NCI-H460 (cell line): ENCODE results near the gene POLE. TPM values are rescaled to one million over a fixed set of nuclear protein-coding genes. Genes with fewer than 3 reads are reported as not detected.

Source experiments
- DNase-seq: peaks from one replicate; pipeline ENCODE4 v3.0.0-alpha.2; 2016; ENCODE audit warnings: low read depth; ENCODE audit errors: extremely low read depth
- total RNA-seq: library from RNA; depleted of rRNA; stranded (reverse); fragments of >200 nt; shearing (Covaris generic); gene quantifications from 2 replicates; pipeline ENCODE4 v1.2.3, GENCODE V29; 2014

POLE gene
- total RNA-seq, 1 experiment from 2014 or later: 25.6 TPM

DNA sequence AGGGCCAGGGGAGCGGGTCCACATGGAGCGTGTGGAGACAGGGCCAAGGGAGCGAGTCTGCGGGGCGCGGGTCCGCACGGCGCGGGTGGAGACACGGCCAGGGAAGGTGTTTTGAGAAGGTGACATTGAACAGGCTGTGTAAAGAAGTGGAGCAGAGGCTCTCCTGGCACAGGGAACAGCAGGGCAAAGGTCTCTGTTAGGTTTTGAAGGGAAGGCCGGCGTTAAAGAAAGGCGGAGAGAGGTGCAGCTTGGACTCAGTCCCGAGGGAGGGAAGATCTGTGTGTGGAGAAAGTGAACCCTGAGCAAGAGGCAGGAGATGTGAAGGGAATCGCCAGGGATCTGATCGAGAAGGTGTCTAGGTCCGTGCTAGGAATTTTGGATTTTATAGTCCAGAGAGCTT is 2.1 kb upstream of the POLE start:
- DNase-seq: no peak

DNA sequence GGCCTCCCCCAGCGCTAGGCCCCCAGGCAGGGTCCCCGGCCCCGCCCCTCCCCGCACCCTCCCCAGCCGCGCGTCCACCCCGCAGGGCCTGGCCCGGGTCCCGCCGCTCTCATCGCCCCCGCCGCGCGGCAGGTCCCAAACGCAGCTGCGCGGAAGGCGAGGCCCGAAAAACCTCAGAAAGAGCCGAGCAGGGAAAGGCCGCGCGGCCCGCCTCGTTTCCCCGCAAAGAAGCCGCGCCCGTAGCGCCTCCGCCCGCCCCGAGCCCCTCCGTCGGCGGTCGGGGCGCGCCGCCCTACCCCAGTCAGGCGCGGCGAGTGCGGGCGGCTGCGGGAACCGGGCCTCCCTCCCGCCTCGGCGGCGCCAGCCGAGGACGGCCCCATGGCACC is 324 bp downstream of the POLE start:
- no peak for DNase-seq

DNA sequence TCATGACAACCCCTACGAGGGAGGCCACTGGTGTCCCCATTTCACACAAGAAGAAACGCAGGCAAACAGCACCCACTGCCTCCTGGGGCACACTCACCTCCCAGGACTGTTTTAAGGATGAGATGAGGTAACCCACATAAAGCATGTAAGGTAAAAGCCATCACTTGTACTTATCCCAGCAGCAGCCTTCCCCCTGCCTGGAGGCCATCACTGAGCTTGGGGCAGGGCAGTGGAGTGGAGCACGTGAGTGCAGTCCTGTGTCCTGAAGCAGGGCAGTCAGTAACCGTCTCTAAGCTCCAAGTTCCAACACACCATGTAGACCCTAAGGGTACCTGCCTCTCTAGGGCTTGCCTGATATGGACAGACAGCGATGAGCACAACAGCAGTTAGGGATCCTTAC is 1.7 kb downstream of the POLE start:
- no peak for DNase-seq

DNA sequence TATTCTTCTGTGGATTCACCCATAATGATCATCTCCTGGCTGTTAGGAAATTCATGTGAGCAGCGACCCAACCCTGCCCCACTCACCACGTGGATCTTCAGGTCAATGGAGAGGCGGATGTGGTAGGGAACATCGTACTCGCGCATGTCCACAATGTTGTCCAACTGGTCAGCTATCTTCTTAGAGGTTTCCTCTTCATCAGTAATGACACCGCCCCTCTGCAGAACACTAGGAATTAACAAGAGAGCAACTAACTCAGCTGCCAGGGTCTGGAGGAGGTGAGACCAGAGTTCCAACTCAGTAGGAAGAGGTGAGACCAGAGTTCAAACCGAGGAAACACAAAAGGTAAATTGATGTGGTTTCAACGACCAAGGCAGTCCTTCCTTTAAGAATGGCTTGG is 9.7 kb downstream of the POLE start:
- DNase-seq: no peak

DNA sequence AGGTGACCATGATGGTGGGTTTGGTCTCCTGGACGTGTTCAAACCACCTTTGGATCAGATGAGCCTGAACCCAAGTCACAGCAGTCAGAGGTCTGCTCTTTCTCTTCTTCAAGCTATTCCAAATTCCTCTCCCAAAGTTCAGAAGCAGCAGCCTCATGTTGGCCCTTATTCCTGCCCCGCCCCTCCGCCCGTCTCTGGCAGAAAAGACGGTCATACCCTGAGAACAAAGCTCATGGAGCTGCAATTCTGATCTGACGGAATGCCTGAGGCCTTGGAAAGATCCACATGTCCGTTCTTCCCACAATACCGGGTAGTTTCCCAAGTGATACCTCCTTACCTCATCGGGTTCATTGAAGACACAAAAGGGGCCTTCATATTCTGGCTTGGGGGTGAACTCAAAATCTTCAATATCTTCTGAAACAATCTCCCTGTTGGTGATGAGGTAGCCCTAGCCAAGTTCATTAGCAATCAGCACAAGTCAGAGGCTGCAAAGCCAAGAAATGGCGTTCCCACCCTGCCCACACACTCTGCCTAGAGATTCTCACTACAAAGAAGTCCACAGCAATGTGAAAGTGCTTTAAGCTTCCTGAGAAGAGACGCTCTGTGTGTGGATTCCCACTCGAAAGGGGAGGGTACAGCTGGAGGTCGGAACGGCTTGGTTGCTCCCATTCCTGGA is 11.2 kb downstream of the POLE start:
- no peak for DNase-seq

DNA sequence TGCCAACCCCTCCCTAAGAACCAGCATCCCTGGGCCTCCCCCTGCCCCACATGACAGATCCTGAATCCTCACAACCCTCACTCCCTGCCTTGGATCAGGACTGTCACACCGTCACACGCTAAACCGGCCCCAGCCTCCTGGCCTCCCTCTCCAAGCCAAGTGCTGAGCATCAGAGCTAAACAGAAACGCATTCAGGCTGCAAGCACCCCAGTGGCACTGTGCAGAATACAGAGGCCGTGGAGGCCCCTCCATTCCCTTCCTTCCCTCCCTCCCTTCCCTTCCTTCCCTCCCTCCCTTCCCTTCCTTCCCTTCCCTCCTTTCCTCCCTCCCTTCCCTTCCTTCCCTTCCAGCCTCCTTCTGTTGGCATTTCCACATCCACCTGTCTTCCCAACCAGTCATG is 12.6 kb downstream of the POLE start:
- DNase-seq: no peak

DNA sequence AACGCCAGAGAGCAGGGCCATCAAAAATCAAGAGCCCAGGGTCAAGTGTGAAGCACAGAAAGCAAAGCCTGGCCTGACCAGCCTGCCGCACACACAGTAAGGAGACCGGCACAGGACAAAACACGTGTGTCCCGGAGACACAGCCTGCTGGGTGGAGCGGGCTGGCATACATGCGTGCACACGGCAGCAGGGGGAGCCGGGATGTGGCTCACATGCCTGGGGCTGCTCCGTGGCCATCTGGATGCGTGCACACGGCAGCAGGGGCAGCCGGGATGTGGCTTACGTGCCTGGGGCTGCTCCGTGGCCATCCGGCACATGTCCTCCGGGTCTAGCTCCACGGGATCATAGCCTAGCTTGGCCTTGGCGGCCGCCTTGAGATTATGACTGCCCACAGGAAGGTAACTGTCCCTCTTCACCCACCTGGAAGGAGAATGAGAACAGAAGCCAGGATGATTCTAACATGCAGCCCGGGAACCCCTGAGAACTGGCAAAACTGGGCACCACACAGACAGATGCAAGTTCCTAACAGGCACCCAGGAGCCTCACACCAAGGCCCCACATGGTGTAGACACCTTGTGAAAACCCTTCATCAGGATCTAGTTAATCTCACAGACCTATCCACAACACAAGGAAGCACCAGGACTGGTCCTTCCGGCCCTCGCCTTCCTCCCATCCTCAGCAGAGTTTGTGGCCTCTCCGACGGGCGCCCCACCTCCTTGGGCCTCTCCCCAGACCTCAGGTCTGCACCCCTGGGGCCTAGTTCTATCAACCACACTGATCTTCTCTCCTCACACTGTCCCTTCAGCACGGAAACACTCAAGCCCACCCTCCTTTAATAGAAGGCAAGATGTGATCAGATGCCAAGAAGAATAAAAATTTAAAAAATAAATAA is 13.6 kb downstream of the POLE start:
- DNase-seq: no peak

DNA sequence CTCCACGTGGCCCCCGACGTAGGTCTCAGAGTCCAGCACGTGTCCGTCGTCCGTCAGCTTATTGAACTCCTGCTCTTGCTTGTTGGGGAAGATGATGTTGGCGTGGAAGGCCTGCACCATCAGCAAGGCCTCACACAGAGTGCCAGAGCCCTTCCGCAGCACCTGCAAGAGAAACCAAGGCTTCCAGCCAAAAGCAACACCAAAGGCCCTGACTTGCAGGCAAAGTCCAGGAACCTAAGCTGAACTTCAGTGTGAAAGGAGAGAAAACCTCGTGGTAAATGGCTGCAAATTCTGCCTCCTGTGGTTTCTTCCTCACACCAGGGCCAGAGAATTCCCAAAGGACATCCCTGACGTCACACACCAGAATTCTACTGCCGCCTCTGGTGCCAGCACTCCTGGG is 14.5 kb downstream of the POLE start:
- no peak for DNase-seq

DNA sequence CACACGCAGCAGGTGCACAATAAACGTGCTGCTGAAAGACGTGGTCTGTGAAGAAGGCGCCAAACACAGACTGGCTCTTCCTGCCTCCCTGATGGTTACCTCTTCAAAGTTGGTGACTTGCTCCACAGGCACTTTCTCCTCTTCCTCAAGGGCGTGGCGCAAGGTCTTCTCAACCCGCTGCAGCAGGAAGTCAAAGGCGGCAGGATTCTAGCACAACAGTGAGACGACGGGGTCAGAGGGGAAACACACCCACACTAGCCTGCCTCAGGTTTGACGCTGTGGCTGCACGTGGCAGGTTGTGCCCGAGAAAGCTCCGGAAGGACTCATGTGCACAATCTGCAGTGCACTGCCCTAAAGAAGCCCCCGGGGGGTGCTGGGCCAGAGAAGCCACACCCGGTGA is 15.0 kb downstream of the POLE start:
- no peak for DNase-seq

DNA sequence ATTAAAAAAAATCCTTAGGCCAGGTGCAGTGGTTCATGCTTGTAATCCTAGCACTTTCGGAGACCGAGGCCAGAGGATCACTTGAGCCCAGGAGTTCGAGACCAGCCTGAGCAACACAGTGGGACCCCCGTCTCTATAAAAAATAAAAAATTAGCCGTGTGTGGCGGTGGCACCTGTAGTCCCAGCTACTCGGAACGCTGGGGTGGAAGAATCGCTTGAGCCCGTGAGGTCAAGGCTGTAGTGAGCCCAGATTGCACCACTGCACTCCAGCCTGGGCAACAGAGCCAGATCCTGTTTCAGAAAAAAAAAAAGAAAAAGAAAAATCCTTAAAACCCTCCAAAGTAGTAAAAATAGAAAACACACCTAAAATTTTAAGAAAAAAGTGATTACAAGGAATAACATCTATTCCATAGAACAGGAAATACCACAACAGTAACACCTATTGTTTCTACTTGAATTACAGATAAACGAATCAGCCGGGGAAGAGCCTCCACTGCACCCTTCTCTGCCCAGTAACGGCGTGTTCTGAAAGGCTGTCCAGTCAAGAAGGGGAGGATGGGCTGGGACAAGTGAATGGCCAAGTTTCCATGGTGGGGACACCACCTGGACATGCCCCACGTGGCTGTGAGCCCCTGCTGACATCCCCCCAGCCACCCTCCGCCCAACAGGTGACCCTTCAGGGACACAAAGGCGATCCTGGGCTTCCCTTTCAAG is 17.8 kb downstream of the POLE start:
- DNase-seq: no peak

DNA sequence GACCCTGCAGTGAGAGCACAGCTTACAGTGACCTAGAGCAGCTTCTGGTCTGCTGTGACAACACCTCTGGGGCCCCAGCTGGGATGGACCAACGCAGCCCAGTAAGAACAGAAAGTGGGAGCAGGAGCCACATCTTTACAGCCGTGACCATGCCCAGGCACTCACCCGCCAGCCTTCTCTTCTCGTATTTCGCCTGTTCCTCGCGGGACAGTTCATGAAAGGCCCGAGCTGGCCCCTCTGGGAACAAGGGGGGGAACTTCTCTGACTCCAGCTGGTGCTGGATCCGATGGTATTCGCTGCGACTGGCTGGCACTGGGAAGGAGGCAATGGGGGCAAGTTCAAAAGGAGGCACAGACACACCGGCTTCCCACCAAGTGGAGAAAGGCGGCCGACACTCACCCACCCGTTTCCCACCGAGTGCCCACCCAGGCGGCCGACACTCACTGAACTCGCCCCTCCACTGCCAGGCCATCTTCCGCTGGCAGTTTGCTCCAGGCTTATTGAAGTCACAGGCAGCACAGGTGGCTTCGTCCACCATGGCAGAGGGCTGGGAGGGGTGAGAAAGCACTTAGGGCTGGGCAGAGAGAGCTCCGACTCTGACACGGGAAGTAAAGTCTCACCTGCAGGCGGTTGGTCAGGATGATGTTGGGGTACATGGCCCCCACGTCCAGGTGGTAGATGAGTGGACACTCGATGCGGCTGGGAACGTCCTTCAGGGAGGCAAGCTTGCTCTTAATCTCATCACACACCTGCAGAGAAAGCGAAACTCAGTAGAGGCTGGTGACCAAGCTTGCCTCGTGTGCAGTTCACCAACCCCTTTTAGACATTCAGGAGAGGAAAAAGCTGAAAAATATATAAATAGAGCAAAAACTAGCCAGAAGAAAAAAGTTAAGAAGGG is 18.7 kb downstream of the POLE start:
- DNase-seq: no peak

DNA sequence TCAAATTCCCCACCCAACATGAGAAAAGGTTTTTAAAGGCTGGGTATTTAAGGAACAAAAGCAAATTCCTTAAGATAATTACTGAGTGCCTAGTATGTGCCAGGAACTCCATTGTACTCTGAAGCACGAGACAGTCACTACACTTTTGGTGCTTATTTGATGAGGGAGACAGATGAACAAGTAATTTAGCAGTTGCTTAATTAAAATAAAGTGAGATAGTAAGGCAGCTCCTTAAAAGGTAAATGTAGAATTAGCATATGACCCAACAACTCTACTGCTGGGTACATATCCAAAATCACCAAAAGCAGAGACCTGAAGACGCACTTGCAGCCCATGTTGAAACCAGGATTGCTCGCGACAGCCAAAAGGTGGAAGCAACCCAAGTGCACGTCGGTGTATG is 21.3 kb downstream of the POLE start:
- DNase-seq: no peak

DNA sequence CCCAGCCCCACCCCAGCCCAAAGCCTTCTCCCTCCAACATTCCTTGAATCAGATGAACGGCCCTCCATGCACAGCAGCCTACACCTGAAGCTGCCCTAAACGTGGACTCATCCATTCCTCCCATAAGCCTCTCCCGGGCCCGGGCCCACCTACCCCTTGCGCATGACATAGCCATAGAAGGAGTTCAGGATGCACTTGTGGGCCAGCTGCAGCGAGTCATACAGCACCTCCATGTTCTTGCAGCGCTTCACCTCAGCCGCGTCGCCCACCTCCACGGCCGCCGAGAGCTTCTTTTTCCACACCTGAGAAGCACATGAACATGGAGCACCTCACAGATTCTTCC is 22.0 kb downstream of the POLE start:
- no peak for DNase-seq

DNA sequence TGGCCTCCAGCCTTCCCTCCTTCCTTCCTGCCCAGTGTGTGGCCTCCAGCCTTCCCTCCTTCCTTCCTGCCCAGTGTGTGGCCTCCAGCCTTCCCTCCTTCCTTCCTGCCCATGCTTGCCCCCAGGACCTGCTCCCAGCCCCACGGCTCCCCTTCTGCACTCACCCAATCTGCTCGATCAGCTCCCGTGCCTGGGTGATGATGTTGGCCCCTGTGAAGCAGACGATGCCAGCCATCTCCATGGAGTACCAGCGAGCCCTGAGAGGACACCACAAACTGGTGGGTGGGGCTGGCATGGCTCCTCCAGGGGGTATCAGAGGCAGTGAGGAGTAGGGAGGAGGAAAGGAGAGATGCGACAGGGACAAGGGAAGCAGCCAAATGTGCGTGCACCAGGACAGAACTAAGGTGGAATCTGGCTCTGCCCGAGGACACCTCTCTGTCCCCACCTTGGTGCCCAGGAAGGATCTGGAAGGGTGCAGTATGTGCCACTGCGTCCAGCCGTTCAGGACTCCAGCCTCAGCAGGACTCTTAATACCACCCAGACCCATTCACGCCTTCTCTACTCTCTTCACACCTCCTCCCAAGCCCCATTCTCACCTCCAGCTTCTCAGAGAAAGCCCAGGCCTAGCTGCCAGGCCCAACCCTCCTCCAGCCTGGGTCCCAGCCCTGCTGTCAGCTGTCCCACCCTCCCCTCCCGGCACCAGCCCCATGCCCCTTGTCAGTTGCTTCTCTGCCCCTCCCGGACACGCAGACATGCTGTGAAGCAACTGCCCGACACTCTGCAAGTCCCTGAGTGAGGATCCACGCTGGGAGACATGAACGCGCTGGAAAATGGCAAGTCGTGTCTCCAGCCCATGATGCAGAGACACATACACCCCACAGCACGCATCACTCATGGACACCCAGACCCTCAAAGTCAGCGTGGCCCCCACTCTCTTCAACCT is 22.7 kb downstream of the POLE start:
- no peak for DNase-seq

DNA sequence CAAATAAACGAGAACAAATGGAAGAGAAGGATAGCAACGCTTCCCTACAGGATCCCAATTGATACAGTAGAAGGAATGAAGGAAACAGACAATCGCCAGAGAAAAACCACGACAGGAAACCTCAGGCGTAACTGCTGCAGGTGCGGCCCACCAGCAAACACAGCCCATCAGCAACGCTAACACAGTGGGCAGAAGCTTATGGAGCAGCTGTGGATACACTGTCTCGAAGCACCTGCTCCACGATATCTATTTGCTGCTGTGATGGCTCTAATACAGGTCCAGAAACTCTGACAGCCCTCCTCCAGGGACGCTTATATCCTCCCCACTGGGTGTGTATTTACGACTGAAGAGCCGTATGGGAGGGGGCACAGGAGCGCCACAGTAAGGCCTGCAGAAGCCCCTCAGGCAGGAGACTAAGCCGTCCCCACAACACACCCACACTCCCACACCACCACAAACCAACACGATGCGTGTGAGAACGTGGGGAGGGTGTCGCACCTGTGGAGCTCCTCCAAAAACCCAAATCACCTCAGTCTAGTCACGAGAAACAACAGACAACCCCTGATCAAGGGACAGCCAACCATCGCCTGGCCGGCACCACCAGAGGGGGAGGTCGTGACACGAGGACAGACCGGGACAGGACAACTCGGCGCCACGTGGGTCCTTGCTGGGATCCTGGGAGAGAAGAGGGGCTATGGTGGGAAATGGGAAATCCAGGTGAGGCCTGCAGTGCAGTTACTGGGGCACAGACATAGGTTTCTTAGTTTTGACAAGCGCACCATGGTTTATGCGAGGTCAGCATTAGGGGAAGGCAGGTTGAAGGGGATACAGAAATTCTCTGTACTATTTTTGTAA is 24.0 kb downstream of the POLE start:
- DNase-seq: no peak

DNA sequence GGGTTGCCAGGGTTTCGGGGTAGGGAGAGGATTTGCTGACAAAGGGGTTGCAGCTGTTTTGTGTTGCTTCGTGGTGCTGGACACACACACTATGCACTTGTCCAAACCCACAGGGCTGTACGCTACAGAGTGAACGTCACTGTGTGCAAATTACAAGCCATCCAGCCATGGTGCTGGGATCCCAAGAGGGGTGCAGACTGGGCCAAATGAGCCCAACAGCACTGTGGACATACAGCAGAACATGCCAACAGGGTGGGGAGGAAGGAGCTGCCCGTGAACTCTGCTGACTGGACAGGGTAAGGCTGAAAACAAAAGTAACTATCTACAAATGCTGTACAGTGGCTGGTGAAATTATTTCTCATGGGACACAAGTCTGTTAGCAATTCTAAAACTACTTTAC is 25.2 kb downstream of the POLE start:
- DNase-seq: no peak

DNA sequence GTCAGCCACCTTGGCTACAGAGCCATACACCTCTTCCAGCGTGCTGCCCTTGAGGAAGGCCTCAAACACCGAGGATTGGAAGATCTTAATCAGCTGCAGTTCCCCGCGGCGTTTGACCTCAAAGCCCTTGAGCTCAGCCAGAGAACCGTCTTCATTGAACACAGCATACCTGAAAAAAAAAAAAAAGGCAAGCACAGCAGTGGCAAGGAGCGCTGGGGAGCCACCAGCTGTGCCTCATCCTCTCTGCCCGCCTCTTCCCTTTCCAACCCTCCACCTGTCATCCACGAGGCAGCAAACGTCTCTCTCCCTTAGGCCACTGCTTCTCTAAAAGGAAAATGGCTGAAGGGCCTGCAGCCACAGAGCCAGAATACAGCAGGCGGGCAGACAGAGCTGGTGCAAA is 26.1 kb downstream of the POLE start:
- DNase-seq: no peak

DNA sequence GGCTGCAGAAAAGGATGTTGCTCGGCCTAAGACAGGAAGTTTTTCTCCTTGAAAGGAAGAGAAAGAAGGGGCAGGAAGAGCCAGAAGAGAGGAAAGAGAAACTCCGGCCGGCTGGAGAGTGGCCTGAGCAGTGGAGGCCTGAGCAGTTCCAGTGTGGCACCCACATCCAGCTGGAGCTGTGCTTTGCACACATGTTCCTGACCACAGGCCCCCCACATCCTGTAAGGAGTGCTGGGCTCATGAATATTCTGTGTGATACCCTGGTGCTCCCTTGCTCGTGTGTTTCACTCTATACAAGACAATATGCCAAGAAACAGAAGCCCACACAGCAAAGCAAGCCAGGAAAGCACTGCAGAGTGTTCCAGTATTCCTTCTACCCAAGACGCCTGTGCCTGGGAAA is 27.1 kb downstream of the POLE start:
- no peak for DNase-seq

DNA sequence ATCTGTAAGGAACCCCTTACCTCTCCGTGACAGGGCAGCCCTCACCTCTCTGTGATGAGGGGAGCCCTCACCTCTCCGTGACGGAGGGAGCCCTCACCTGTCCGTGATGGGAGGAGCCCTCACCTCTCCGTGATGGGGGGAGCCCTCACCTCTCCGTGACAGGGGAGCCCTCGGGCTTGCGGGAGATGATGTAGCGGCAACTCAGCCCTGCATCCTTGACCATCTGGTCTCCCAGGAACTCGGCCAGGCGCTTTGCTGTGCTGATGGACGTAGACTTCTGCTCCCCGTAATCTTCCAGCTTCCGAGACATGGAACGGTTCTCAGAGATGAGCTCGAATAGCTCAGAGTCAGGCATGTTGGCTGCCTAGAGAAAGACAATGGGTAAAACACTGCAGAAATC is 28.0 kb downstream of the POLE start:
- DNase-seq: no peak
